CD14-positive monocyte (primary cell): ENCODE results near the gene C2CD4A. TPM values are rescaled to one million over a fixed set of nuclear protein-coding genes. Genes with fewer than 3 reads are reported as not detected.
A peak's percentile ranks its signal among the peaks of the same experiment; 100 is the strongest.

ENCODE experiments used
- DNase-seq, 3 donors: peaks; one replicate each; pipeline ENCODE4 v3.0.0-alpha.2; 2011 to 2022
- H2AFZ ChIP-seq: 2 replicates; pipeline ENCODE4 v1.6.0; 2012; ENCODE audit warnings: mild to moderate bottlenecking, low read depth, low read length, inconsistent platforms; ENCODE audit not compliant: insufficient read depth, poor library complexity, severe bottlenecking
- H3K27ac ChIP-seq, 2 donors: 1 replicate in 1 of 2; 2 replicates in 1 of 2; pipeline ENCODE4 v1.5.1; 2012 to 2013; ENCODE audit warnings: low read length in 2 of 2, control low read depth in 1 of 2, inconsistent platforms in 1 of 2, low read depth in 1 of 2, mild to moderate bottlenecking in 1 of 2
- H3K27me3 ChIP-seq, 2 donors: one replicate each; pipeline versions ENCODE4 v1.6.0 to v1.6.1; 2011 to 2013; ENCODE audit warnings: low read length in 2 of 2; ENCODE audit not compliant: control insufficient read depth in 2 of 2, insufficient read depth in 2 of 2
- H3K36me3 ChIP-seq, 2 donors: replicated peaks in 1 of 2; 1 replicate in 1 of 2; 2 replicates in 1 of 2; pipeline versions ENCODE4 v1.5.1 to v1.6.1; 2012 to 2013; ENCODE audit warnings: low read length in 2 of 2, control low read depth in 1 of 2, inconsistent platforms in 1 of 2, mild to moderate bottlenecking in 1 of 2; ENCODE audit not compliant: insufficient read depth in 2 of 2, control insufficient read depth in 1 of 2
- H3K4me1 ChIP-seq, 2 donors: 1 replicate in 1 of 2; 2 replicates in 1 of 2; pipeline versions ENCODE4 v1.5.1 to v1.6.1; 2012 to 2013; ENCODE audit warnings: low read length in 2 of 2, control low read depth in 1 of 2, inconsistent platforms in 1 of 2, mild to moderate bottlenecking in 1 of 2, moderate library complexity in 1 of 2; ENCODE audit not compliant: insufficient read depth in 2 of 2, control insufficient read depth in 1 of 2
- H3K4me2 ChIP-seq: replicated peaks from 2 replicates; pipeline ENCODE3; 2012; ENCODE audit warnings: low read length, moderate library complexity, mild to moderate bottlenecking; ENCODE audit not compliant: poor library complexity, severe bottlenecking; ENCODE audit errors: extremely low read depth
- H3K4me3 ChIP-seq, 3 experiments: fragments of 200-600 bp in 1 of 3; sonication (generic) in 1 of 3; replicated peaks in 1 of 3; 1 replicate in 2 of 3; 2 replicates in 1 of 3; pipeline ENCODE4 v1.5.1; 2011 to 2013; ENCODE audit warnings: low read length in 3 of 3, mild to moderate bottlenecking in 3 of 3, control low read depth in 2 of 3, low read depth in 2 of 3, inconsistent platforms in 1 of 3, moderate library complexity in 1 of 3
- H3K79me2 ChIP-seq: 2 replicates; pipeline ENCODE4 v1.6.0; 2012; ENCODE audit warnings: mild to moderate bottlenecking, control low read depth, inconsistent platforms, low read length, moderate library complexity; ENCODE audit not compliant: insufficient read depth
- H3K9ac ChIP-seq: 2 replicates; pipeline ENCODE4 v1.6.0; 2017; ENCODE audit warnings: low read length, mild to moderate bottlenecking; ENCODE audit not compliant: insufficient read depth, poor library complexity, severe bottlenecking
- H3K9me3 ChIP-seq, 2 donors: replicated peaks in 1 of 2; 1 replicate in 1 of 2; 2 replicates in 1 of 2; pipeline versions ENCODE4 v1.5.1 to v1.6.1; 2012 to 2013; ENCODE audit warnings: low read length in 2 of 2, control low read depth in 1 of 2; ENCODE audit not compliant: control insufficient read depth in 1 of 2, insufficient read depth in 1 of 2
- H4K20me1 ChIP-seq: 2 replicates; pipeline ENCODE4 v1.6.0; 2012; ENCODE audit warnings: mild to moderate bottlenecking, low read length, control low read depth, moderate library complexity; ENCODE audit not compliant: insufficient read depth
- H3K27ac Mint-ChIP-seq, 7 donors: one replicate each; pipeline ENCODE4 v1.8.0; 2020; ENCODE audit warnings: mild to moderate bottlenecking in 7 of 7, mixed read lengths in 7 of 7, moderate library complexity in 6 of 7, inconsistent platforms in 2 of 7
- H3K27me3 Mint-ChIP-seq, 3 donors: one replicate each; pipeline ENCODE4 v1.8.0; 2021 to 2022; ENCODE audit warnings: low read depth in 3 of 3, mild to moderate bottlenecking in 3 of 3, mixed read lengths in 3 of 3, moderate library complexity in 3 of 3, inconsistent platforms in 1 of 3
- H3K36me3 Mint-ChIP-seq, 2 donors: one replicate each; pipeline ENCODE4 v1.8.0; 2020; ENCODE audit warnings: mixed read lengths in 2 of 2, inconsistent platforms in 1 of 2, mild to moderate bottlenecking in 1 of 2
- H3K4me1 Mint-ChIP-seq: one replicate; pipeline ENCODE4 v1.8.0; 2020; ENCODE audit warnings: mild to moderate bottlenecking, mixed read lengths
- H3K4me3 Mint-ChIP-seq, 2 donors: one replicate each; pipeline ENCODE4 v1.8.0; 2020; ENCODE audit warnings: mild to moderate bottlenecking in 2 of 2, mixed read lengths in 2 of 2, moderate library complexity in 1 of 2
- H3K9me3 Mint-ChIP-seq, 7 donors: one replicate each; pipeline ENCODE4 v1.8.0; 2020 to 2022; ENCODE audit warnings: mixed read lengths in 7 of 7, mild to moderate bottlenecking in 6 of 7, moderate library complexity in 6 of 7, inconsistent platforms in 2 of 7
- WGBS: methylation state at CpG from one replicate; pipeline ENCODE4 v1.1.5; 2013; ENCODE audit warnings: missing lambda C conversion rate; ENCODE audit not compliant: insufficient coverage; 5-methylcytosine and 5-hydroxymethylcytosine counted together
- intact Hi-C, 2 donors: fragments of 100-400 bp; cut with micrococcal nuclease; formaldehyde crosslinking; loops; one replicate each; pipeline versions ENCODE4 v1.15.0 to v1.15.1; 2023
- polyA plus RNA-seq, 3 donors: library from polyadenylated mRNA; depleted of rRNA in 1 of 3; unstranded in 2 of 3; stranded (reverse) in 1 of 3; fragments of 300-500 nt in 2 of 3; fragments of >200 nt in 1 of 3; fragmentation: Illumina TruSeq in 2 of 3; gene quantifications; 1 replicate in 2 of 3; 2 replicates in 1 of 3; pipeline ENCODE4 v1.2.3, GENCODE V29; 2012 to 2021
- TF ChIP-seq, protein P1 (sequence below): fragments of 200-600 bp; IDR thresholded peaks from one replicate; pipeline ENCODE4 v1.8.0; 2022; ENCODE audit warnings: antibody characterized with exemption, mild to moderate bottlenecking

Gene C2CD4A
- polyA plus RNA-seq, 3 donors, result not detected

DNA sequence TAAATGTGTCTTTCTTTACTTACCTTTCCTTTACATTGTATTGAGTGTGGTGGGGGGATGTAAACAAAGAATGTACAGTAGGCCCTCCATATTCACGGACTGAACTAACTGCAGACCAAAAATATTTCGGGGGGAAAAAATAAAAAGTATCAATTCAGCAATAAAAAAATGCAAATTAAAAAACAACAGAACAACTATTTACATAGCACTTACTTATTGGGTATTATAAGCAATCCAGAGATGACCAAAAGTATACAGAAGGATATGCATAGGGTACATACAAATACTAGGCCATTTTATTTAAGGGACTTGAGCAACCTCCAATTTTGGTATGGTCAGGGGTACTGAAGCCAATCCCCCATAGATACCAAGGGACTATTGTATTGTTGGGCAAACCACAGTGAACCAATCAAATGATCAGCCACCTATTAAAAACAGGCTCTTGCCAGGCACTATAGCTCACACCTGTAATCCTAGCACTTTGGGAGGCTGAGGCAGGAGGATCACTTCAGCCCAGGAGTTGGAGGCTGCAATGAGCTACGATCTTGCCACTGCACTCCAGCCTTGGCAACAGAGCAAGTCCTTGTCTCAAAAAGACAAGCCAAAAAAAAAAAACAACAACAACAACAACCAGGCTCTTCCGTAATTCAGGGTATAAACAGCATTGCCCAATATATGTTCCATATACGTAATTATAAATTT lies 8.3 kb upstream of the C2CD4A start:
- H2AFZ ChIP-seq, result no peak overlapping the region
- H3K9me3 ChIP-seq, result no peaks in the 10 kb centered on the region
- Mint-ChIP-seq H3K4me1 (peaks cover 52% of the 10 kb centered on the region), H3K36me3 (peaks cover 3 to 9% of the 10 kb centered on the region in 2 donors), H3K27ac (peak overlapping the region; percentile 40 to 94 (median 70)), H3K4me3 (no peak overlapping the region), H3K9me3 (no peaks in the 10 kb centered on the region), H3K27me3 (peaks cover 22 to 26% (median 25%) of the 10 kb centered on the region in 3 donors)
- WGBS, result no CpG with 5 or more reads among the region's 5 CpGs
- TF ChIP-seq, protein P1, sequence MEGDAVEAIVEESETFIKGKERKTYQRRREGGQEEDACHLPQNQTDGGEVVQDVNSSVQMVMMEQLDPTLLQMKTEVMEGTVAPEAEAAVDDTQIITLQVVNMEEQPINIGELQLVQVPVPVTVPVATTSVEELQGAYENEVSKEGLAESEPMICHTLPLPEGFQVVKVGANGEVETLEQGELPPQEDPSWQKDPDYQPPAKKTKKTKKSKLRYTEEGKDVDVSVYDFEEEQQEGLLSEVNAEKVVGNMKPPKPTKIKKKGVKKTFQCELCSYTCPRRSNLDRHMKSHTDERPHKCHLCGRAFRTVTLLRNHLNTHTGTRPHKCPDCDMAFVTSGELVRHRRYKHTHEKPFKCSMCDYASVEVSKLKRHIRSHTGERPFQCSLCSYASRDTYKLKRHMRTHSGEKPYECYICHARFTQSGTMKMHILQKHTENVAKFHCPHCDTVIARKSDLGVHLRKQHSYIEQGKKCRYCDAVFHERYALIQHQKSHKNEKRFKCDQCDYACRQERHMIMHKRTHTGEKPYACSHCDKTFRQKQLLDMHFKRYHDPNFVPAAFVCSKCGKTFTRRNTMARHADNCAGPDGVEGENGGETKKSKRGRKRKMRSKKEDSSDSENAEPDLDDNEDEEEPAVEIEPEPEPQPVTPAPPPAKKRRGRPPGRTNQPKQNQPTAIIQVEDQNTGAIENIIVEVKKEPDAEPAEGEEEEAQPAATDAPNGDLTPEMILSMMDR, result no peak
- H3K9ac ChIP-seq, result no peak overlapping the region
- peaks cover 14 to 26% of the 10 kb centered on the region in 2 donors for H3K27me3 ChIP-seq
- H3K79me2 ChIP-seq, result peaks cover 62% of the 10 kb centered on the region
- peak overlapping the region in 1 of 3 experiments; percentile 94 for H3K4me3 ChIP-seq
- peaks cover 60% of the 10 kb centered on the region for H4K20me1 ChIP-seq
- no peaks in the 10 kb centered on the region for H3K36me3 ChIP-seq
- no peak for DNase-seq
- peak overlapping the region in 1 of 2 donors; percentile 46 for H3K27ac ChIP-seq
- H3K4me2 ChIP-seq, result peak overlapping the region; percentile 90
- H3K4me1 ChIP-seq, result peaks cover 56 to 62% of the 10 kb centered on the region in 2 donors
- intact Hi-C loops, result no loop called here

- Mint-ChIP-seq H3K9me3 (no peaks in the 10 kb centered on the region), H3K27ac (peak overlapping the region; percentile 93 to 98 (median 96)), H3K4me3 (peak overlapping the region; percentile 96 to 98), H3K36me3 (peaks cover 3 to 9% of the 10 kb centered on the region in 2 donors), H3K27me3 (peaks cover 28 to 32% (median 29%) of the 10 kb centered on the region in 3 donors), H3K4me1 (peaks cover 44% of the 10 kb centered on the region)
- WGBS, result no CpG with 5 or more reads among the region's 13 CpGs
- Histone ChIP-seq H3K27ac (peak overlapping the region; percentile 94 to 95), H3K9me3 (no peaks in the 10 kb centered on the region), H3K4me3 (peak overlapping the region; percentile 73 to 94 (median 93)), H3K4me1 (peaks cover 48 to 54% of the 10 kb centered on the region in 2 donors), H4K20me1 (peaks cover 52% of the 10 kb centered on the region), H3K4me2 (peak overlapping the region; percentile 90), H2AFZ (peak overlapping the region; percentile 88), H3K9ac (peak overlapping the region; percentile 96), H3K79me2 (peaks cover 54% of the 10 kb centered on the region), H3K27me3 (peaks cover 21 to 34% of the 10 kb centered on the region in 2 donors), H3K36me3 (no peaks in the 10 kb centered on the region)
- DNase-seq, result no peak
- intact Hi-C loops, result no loop called here
- TF ChIP-seq, protein P1, result no peak
Measured at GRCh38 chr15:62059108-62059815, 7.5 kb upstream of the C2CD4A start.
